BJ (cell line): ENCODE data around the gene UMPS. TPM values are rescaled to one million over a fixed set of nuclear protein-coding genes. Genes with fewer than 3 reads are reported as not detected.

Experiments used
- CTCF ChIA-PET: fragments of 350-600 bp; formaldehyde crosslinking; extraction: SDS; loops from one replicate; lab custom pipeline; 2021; ENCODE audit warnings: antibody characterized with exemption, inconsistent platforms; lab: Yijun Ruan, JAX
- POLR2A ChIA-PET: fragments of 300-600 bp; sonication (Branson Sonifier 250); formaldehyde crosslinking; extraction: SDS; loops from one replicate; lab custom pipeline; 2021; ENCODE audit warnings: antibody characterized with exemption; lab: Charles Lee
- DNase-seq: peaks from one replicate; pipeline ENCODE4 v3.0.0-alpha.2; 2011; ENCODE audit warnings: low read depth
- H3K27me3 ChIP-seq: 2 replicates; pipeline ENCODE4 v1.6.0; 2011; ENCODE audit warnings: low read length; ENCODE audit not compliant: control insufficient read depth, insufficient read depth
- H3K36me3 ChIP-seq: 2 replicates; pipeline ENCODE4 v1.5.1; 2011; ENCODE audit warnings: low read length; ENCODE audit not compliant: control insufficient read depth, insufficient read depth
- H3K4me3 ChIP-seq: 2 replicates; pipeline ENCODE4 v1.5.1; 2011; ENCODE audit warnings: low read depth, mild to moderate bottlenecking, control low read depth, low read length
- CTCF ChIP-seq: IDR thresholded peaks from 2 replicates; pipeline ENCODE4 v1.5.1; 2011; ENCODE audit warnings: low read depth, mild to moderate bottlenecking, control low read depth, inconsistent platforms, low read length, moderate library complexity; ENCODE audit not compliant: insufficient read depth
- polyA plus RNA-seq: library from polyadenylated mRNA; depleted of rRNA; stranded (reverse); fragments of >200 nt; gene quantifications from 2 replicates; pipeline ENCODE4 v1.2.3, GENCODE V29; 2011

UMPS gene
- polyA plus RNA-seq, 1 experiment: 23.4 TPM

GRCh38 chr3:124771083-124771445 lies 40.8 kb downstream of the UMPS start:
- ChIA-PET POLR2A (interaction anchor here (0.6 kb wide), 2 partner anchors 21 to 62 kb away, joined by 3 to 8 read pairs; no protein-coding TSS in a partner anchor), CTCF (interaction anchor here (1.1 to 4.7 kb wide), 5 partner anchors 9 to 211 kb away, joined by 3 to 38 read pairs (median 15); no protein-coding TSS in a partner anchor)
- Histone ChIP-seq H3K27me3 (no peaks in the 10 kb centered on the region), H3K4me3 (no peak overlapping the region), H3K36me3 (peaks cover 12% of the 10 kb centered on the region)
- no peak for TF ChIP-seq CTCF
- DNase-seq: no peak

- no peak for TF ChIP-seq CTCF
- no peak overlapping the region for H3K4me3 ChIP-seq
- POLR2A ChIA-PET: interaction anchor here (0.6 kb wide), 4 partner anchors 84 to 653 kb away, joined by 4 to 24 read pairs (median 4); no protein-coding TSS in a partner anchor
- CTCF ChIA-PET: interaction anchor here (0.9 to 4.7 kb wide), 5 partner anchors 10 to 129 kb away, joined by 3 to 38 read pairs (median 15); partner anchors contain the start of gene ITGB5
- H3K27me3 ChIP-seq: no peaks in the 10 kb centered on the region
- H3K36me3 ChIP-seq: peaks cover 8% of the 10 kb centered on the region
- no peak for DNase-seq
These were observed 42.0 kb downstream of the UMPS start for GRCh38 chr3:124772081-124772831.

- POLR2A ChIA-PET: no interaction called here
- no peak for DNase-seq
- Histone ChIP-seq H3K36me3 (peaks cover 7% of the 10 kb centered on the region), H3K27me3 (no peaks in the 10 kb centered on the region), H3K4me3 (no peak overlapping the region)
- TF ChIP-seq CTCF: no peak
- CTCF ChIA-PET: interaction anchor here (1.1 to 1.6 kb wide), 3 partner anchors 13 to 128 kb away, joined by 5 to 9 read pairs (median 7); no protein-coding TSS in a partner anchor
These were observed 43.4 kb downstream of the UMPS start for GRCh38 chr3:124773351-124774326.

- POLR2A ChIA-PET: no interaction called here
- CTCF ChIA-PET: interaction anchor here (0.6 to 1.6 kb wide), 4 partner anchors 12 to 127 kb away, joined by 3 to 9 read pairs (median 6); no protein-coding TSS in a partner anchor
- H3K4me3 ChIP-seq: no peak overlapping the region
- no peak for TF ChIP-seq CTCF
- H3K27me3 ChIP-seq: no peaks in the 10 kb centered on the region
- peaks cover 3% of the 10 kb centered on the region; the same call in 1 of the 2 replicates for H3K36me3 ChIP-seq
- DNase-seq: no peak
These were observed 44.1 kb downstream of the UMPS start for GRCh38 chr3:124774327-124774718.
